HG02970 (cell line): ENCODE measurements around the gene POU5F1.

Source experiments
- ATAC-seq: cut with Tn5 transposase; IDR thresholded peaks from one replicate; pipeline ENCODE4 v1.9.1; 2021; ENCODE audit warnings: mild to moderate bottlenecking, moderate library complexity, moderate number of reproducible peaks; ENCODE audit not compliant: unreplicated experiment, low FRiP score

Gene POU5F1

DNA sequence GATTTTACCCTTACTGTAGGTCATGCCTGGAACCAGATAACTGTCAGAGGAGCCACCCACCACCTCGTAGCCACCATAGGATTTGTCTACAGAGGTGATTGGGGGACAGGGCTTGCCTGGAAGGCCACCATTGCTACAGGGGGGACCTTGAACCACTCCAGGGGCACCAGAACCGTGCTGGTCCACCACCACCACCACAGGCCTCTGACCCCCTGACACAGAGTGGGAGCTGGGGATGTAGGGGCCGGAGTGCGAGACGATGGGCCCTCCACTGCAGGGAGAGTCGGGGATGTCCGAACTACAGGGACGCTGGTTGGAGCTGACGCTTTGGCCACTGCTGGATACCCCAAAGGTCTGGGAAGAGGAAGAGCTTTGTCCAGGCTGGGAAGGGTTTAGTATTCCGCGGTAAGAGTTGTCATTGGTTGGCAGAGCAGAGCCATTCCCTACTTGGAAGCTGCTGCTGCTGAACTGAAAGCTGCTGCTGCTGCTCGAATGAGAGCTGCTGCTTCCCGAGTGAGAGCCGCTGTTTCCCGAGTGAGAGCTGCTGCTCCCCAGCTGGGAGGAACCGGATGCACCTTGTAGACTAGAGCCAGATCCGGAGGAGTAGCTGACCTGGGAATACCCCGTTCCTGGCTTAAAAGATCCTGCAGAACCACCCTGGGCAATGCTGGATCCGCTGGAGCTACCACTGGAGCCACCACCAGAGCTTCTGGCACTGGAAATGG lies 53.7 kb downstream of the POU5F1 start:
- no peak for ATAC-seq

DNA sequence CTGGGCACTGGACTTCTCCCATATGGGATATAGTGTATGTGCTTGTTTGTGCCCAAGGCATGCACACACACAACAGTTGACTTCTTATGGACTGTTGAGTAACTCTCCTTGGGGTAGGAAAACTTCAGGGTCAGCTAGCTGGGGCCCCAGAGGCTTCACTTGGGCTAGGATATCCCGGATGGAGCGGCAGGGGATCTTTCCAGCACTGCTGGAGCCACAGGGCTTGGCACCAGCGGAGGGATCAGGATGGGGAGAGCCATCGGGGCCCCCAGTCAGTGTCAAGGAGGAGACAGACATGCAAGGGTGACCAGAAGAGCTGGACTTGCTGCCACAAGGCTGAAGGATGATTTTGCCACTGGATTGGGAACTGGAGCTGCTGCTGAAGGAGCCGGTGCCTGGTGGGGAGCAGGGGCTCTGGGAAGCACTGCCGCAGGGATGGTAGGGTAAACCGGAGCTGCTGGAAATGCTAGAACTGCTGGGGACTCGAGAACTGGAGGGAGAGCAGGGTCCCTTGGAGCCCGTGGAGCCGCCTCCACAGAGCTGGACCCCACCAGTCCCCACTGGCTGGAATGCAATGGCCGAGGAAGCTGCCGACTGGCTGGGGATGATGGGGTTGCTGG lies 54.4 kb downstream of the POU5F1 start:
- no peak for ATAC-seq

DNA sequence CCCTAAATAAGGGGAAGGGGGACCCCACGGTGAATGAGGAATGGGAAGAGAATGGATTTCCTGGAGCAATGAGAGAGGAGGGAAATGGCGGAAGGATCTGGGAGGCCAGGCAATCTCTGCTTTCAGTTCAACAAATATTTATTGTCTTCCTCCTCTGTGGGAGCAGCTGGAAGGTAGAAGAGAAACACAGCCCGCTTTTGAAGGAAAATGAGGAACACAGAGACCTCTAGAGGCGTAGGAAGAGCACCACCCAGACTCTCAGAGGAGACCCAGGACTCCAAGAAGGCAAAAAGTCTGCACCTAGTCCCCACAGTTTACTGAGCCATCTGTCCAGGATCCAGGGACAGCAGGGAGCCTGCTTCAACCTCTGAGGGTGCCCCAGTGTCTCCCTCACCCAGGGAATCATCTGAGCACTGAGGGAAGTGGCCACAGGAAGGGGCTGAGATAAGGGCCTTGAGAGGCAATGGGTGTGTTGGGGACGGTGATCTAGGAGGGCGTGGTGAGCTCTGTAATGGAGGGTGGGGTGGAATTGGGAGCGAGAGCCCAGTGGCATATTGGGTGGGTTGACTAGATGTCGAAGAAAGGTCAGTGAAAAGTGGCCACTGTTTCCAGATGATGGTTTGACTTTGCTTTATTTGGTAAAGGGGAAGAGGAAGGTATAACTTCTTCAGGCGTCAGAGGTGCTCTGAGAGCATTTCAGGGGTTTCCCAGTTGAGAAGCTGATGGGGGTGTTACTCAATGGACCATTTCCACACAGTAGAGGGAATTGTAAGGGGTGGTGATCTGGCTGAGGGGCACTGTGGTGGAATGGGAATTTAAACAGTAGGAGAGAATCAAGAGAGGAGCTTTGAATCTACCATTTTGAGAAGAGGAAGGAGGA lies 55.3 kb downstream of the POU5F1 start:
- ATAC-seq: no peak

DNA sequence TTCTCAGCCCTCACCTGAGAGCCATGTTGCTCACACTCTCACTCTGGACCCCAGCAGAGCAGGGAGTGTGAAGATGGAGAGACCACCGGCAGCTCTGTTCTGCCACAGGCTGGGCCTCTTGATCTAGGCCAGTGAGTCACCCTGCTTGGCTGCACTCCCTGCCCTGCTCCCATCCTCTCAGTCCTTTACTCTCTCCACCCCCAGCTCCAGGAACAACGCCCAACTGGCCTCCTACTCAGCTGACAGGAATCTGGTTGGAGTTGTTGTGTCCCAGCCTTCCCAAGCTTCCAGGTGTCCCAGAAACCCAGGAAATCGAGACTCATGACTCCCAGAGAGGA lies 56.0 kb downstream of the POU5F1 start, which contains the start of gene PSORS1C1:
Gene PSORS1C1 (plus strand): TSS at position 260 of the 338 bp plus-strand sequence. CDS start 14,833 bp downstream, outside the sequence.
- no peak for ATAC-seq
